H1 (cell line): ENCODE results near the gene DOC2A.

Source experiments
- EGR1 ChIP-seq: IDR thresholded peaks from 2 replicates; pipeline ENCODE4 v1.6.1; 2011; ENCODE audit warnings: low read depth, low read length, borderline replicate concordance
- KDM1A ChIP-seq: fragments of 200-600, 300-600 bp; sonication (generic); IDR thresholded peaks from 2 replicates; pipeline ENCODE4 v1.7.1; 2016; ENCODE audit warnings: mild to moderate bottlenecking, low read length, borderline replicate concordance
- NANOG ChIP-seq: IDR thresholded peaks from 2 replicates; pipeline ENCODE4 v1.6.1; 2011; ENCODE audit warnings: low read length, low read depth, mild to moderate bottlenecking, inconsistent platforms; ENCODE audit not compliant: insufficient read depth, poor library complexity, severe bottlenecking
- POLR2A ChIP-seq, 2 experiments: IDR thresholded peaks; 1 replicate in 1 of 2; 2 replicates in 1 of 2; pipeline ENCODE4 v1.6.1; 2011; ENCODE audit warnings: low read depth in 2 of 2, low read length in 2 of 2, mild to moderate bottlenecking in 2 of 2; ENCODE audit errors: control extremely low read depth in 1 of 2
- POLR2AphosphoS5 ChIP-seq: IDR thresholded peaks from 2 replicates; pipeline ENCODE4 v1.6.1; 2011; ENCODE audit warnings: low read depth, low read length
- SP1 ChIP-seq: IDR thresholded peaks from 2 replicates; pipeline ENCODE4 v1.6.1; 2011; ENCODE audit warnings: low read depth, low read length
- SRF ChIP-seq: IDR thresholded peaks from 2 replicates; pipeline ENCODE4 v1.6.1; 2011; ENCODE audit warnings: mild to moderate bottlenecking, low read depth, low read length, moderate library complexity
- TAF1 ChIP-seq: IDR thresholded peaks from 2 replicates; pipeline ENCODE4 v1.6.1; 2011; ENCODE audit warnings: mild to moderate bottlenecking, low read depth, low read length
- TF ChIP-seq, protein P1 (sequence below), 3 experiments: IDR thresholded peaks; 1 replicate in 2 of 3; 2 replicates in 1 of 3; pipeline versions ENCODE4 v1.5.1 to v1.6.1; 2011; ENCODE audit warnings: low read length in 3 of 3, mild to moderate bottlenecking in 3 of 3, inconsistent platforms in 2 of 3, low read depth in 1 of 3, moderate library complexity in 1 of 3; ENCODE audit not compliant: insufficient read depth in 1 of 3; ENCODE audit errors: control extremely low read depth in 1 of 3
- TF ChIP-seq, protein P2 (sequence below): IDR thresholded peaks from 2 replicates; pipeline ENCODE4 v1.6.1; 2011; ENCODE audit warnings: low read length, improper control_type of control experiment

DNA sequence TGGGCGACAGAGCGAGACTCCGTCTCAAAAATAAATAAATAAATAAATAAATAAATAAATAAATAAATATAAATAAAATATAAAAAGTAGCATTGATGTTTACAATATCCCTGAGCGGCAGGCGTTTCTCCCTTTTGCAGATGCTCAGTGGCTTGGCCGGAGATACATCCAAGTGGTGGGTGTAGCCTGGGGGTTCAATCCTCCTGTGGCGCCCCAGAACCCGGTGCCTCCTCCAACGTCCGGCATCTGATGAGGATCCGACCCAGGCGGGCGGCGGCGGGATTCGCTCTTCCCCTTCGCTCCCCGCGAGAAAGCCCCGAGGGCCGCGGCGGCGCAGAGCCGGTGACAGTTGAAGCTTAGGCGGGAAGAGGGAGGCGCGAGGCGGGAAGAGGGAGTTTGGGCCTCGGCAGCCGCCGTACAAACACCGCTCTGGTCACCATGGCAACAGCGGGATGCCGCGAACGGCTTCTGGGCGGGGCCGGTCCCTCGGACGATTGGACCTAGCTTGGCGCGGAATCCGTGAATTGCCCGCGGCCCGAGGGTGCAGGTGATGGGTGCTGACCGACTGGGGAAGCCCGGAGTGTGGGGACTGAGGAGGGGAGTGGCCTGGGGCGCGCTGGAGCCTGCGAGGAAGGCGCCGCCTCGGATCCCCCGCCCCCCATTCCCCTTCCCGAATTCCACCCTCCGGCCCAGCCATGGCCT lies 42.0 kb upstream of the DOC2A start:
- no peak for TF ChIP-seq NANOG
- TF ChIP-seq, protein P1, sequence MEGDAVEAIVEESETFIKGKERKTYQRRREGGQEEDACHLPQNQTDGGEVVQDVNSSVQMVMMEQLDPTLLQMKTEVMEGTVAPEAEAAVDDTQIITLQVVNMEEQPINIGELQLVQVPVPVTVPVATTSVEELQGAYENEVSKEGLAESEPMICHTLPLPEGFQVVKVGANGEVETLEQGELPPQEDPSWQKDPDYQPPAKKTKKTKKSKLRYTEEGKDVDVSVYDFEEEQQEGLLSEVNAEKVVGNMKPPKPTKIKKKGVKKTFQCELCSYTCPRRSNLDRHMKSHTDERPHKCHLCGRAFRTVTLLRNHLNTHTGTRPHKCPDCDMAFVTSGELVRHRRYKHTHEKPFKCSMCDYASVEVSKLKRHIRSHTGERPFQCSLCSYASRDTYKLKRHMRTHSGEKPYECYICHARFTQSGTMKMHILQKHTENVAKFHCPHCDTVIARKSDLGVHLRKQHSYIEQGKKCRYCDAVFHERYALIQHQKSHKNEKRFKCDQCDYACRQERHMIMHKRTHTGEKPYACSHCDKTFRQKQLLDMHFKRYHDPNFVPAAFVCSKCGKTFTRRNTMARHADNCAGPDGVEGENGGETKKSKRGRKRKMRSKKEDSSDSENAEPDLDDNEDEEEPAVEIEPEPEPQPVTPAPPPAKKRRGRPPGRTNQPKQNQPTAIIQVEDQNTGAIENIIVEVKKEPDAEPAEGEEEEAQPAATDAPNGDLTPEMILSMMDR (IDR thresholded peaks at IDR 0.05; ENCODE audit: control extremely low read depth in 1 of 3, insufficient read depth in 1 of 3, low read depth in 1 of 3, low read length in 3 of 3), result no peak
- no peak for TF ChIP-seq TAF1
- TF ChIP-seq POLR2A (IDR thresholded peaks at IDR 0.05; ENCODE audit: control extremely low read depth in 1 of 2, low read depth in 2 of 2, low read length in 2 of 2), result no peak
- no peak for TF ChIP-seq KDM1A
- 0 out of 2 replicates have a peak, but pooled peaks have one; percentile 25 for TF ChIP-seq SP1
- no peak for TF ChIP-seq POLR2AphosphoS5
- TF ChIP-seq, protein P2, sequence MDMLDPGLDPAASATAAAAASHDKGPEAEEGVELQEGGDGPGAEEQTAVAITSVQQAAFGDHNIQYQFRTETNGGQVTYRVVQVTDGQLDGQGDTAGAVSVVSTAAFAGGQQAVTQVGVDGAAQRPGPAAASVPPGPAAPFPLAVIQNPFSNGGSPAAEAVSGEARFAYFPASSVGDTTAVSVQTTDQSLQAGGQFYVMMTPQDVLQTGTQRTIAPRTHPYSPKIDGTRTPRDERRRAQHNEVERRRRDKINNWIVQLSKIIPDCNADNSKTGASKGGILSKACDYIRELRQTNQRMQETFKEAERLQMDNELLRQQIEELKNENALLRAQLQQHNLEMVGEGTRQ, result no peak
- no peak for TF ChIP-seq EGR1
- TF ChIP-seq SRF, result peak; percentile 31; the same call in 1 of the 2 replicates
